ENCODE data around the gene STAC3.

- peak; percentile 100 for TF ChIP-seq CTCF (conservative IDR thresholded peaks at IDR 0.05 in 1 of 2, IDR thresholded peaks at IDR 0.05 in 1 of 2; ENCODE audit: low read depth in 1 of 2, low read length in 2 of 2)
- no peak for TF ChIP-seq EZH2 (IDR thresholded peaks at IDR 0.05; ENCODE audit: low read length, missing control alignments)
Measured at GRCh38 chr12:57238854-57239554, 12.0 kb downstream of the STAC3 start.
